Smooth muscle cell (in vitro differentiated cells): ENCODE measurements around the gene GMEB1. TPM values are rescaled to one million over a fixed set of nuclear protein-coding genes. Genes with fewer than 3 reads are reported as not detected.
"Not testable (repeated sequence)": the region's sequence is repeated elsewhere in the genome, so short reads cannot be mapped to it uniquely, and the experiment has no call there.

Source experiments
- DNase-seq: peaks from one replicate; lab custom pipeline; 2025; ENCODE audit not compliant: unreplicated experiment; lab: John Stamatoyannopoulos, UW
- H2AFZ ChIP-seq: fragments of 200-600 bp; sonication (generic); 2 replicates; pipeline ENCODE4 v1.6.0; 2016; ENCODE audit warnings: antibody characterized with exemption, low read depth, mild to moderate bottlenecking
- H3F3A ChIP-seq: fragments of 200-600 bp; sonication (generic); 2 replicates; pipeline ENCODE4 v1.6.0; 2017; ENCODE audit warnings: antibody characterized with exemption, low read depth
- H3K27ac ChIP-seq: fragments of 200-600 bp; sonication (generic); 2 replicates; pipeline ENCODE4 v1.5.1; 2016; ENCODE audit warnings: low read depth, mild to moderate bottlenecking
- H3K27me3 ChIP-seq: fragments of 200-600 bp; sonication (generic); 2 replicates; pipeline ENCODE4 v1.6.1; 2016; ENCODE audit warnings: low read depth, mild to moderate bottlenecking
- H3K36me3 ChIP-seq: fragments of 200-600 bp; sonication (generic); 2 replicates; pipeline ENCODE4 v1.5.1; 2016; ENCODE audit warnings: low read depth
- H3K4me1 ChIP-seq: fragments of 200-600 bp; sonication (generic); 2 replicates; pipeline ENCODE4 v1.5.1; 2016; ENCODE audit warnings: low read depth
- H3K4me2 ChIP-seq: fragments of 200-600 bp; sonication (generic); 2 replicates; pipeline ENCODE4 v1.6.0; 2016; ENCODE audit warnings: mild to moderate bottlenecking
- H3K4me3 ChIP-seq: fragments of 200-600 bp; sonication (generic); 2 replicates; pipeline ENCODE4 v1.5.1; 2016; ENCODE audit warnings: mild to moderate bottlenecking
- H3K79me2 ChIP-seq: fragments of 200-600 bp; sonication (generic); 2 replicates; pipeline ENCODE4 v1.6.0; 2016; ENCODE audit warnings: low read depth, mild to moderate bottlenecking
- H3K9ac ChIP-seq: fragments of 200-600 bp; sonication (generic); 2 replicates; pipeline ENCODE4 v1.6.0; 2016; ENCODE audit warnings: low read depth
- H3K9me3 ChIP-seq: fragments of 200-600 bp; sonication (generic); replicated peaks from 2 replicates; pipeline ENCODE4 v1.5.1; 2016; ENCODE audit warnings: low read depth
- H4K20me1 ChIP-seq: fragments of 200-600 bp; sonication (generic); 2 replicates; pipeline ENCODE4 v1.6.0; 2016; ENCODE audit warnings: low read depth
- WGBS: methylation state at CpG from one replicate; pipeline ENCODE4 v1.1.7; 2016; ENCODE audit warnings: low lambda C conversion rate; 5-methylcytosine and 5-hydroxymethylcytosine counted together
- polyA plus RNA-seq: library from polyadenylated mRNA; unstranded; fragments of >200 nt; fragmentation: Nextera tagmentation; extraction: Ambion mirVana; gene quantifications from 2 replicates; pipeline ENCODE4 v1.2.1, GENCODE V29; 2016
- total RNA-seq: library from RNA; depleted of rRNA; stranded (reverse); fragments of >200 nt; gene quantifications from 2 replicates; pipeline ENCODE4 v1.2.3, GENCODE V29; 2014
- TF ChIP-seq, protein P1 (sequence below): fragments of 200-600 bp; sonication (generic); IDR thresholded peaks from 2 replicates; pipeline ENCODE4 v1.5.1; 2017; ENCODE audit warnings: borderline replicate concordance, mild to moderate bottlenecking, antibody characterized with exemption; ENCODE audit not compliant: insufficient read depth, poor library complexity, severe bottlenecking

The GMEB1 gene
- total and polyA plus RNA-seq, 2 experiments from 2014 or later, result 13.0 to 16.3 TPM

DNA sequence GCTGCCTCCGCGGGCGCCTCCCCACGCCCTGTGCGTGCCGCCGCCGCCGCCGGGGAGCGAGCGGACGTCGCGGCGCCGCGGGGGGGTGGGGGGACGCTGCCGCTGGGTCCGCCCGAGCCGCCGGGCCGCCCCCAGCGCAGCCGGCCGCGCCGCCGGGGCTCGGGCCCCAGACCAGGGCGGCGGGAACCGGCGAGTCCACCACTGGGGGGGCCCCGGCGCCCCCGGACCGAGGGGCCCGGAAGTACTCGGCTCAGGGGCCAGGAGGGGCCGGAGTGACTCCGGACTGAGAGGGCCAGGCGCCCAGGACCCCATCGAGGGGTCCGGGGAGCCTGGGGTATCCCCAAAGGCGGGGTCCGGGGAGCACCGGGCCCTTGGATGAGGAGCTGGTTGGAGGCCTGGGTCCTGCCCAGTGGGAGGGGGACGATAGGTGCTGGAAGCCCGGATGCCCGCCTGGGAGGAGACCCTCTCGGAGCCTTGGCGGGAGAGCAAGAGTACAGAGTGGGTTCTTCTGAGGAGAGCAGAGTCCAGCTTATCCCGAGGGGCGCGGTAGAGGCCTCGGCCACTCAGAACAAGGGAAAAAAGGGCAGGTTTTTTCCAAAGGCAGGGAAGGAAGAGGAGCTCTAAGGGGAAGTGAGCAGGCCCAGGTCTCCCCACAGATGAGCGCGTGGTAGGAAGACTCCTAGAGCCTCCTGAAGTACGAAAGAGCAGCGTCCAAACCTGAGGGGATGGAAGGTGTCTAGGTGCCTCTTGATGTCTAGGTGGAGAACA lies 556 bp downstream of the GMEB1 start:
- H3F3A ChIP-seq, result peaks cover 12% of the 10 kb centered on the region
- peak overlapping the region; percentile 98 for H3K27ac ChIP-seq
- peak overlapping the region; percentile 98 for H3K9ac ChIP-seq
- H2AFZ ChIP-seq, result peak overlapping the region; percentile 95
- H3K4me3 ChIP-seq, result peak overlapping the region; percentile 96
- no peaks in the 10 kb centered on the region for H3K9me3 ChIP-seq
- peak overlapping the region; percentile 100 for H3K4me2 ChIP-seq
- H4K20me1 ChIP-seq, result peaks cover 6% of the 10 kb centered on the region
- DNase-seq, result peak; percentile 20
- WGBS, result 3% methylated on average over 31 of the region's 63 CpGs
- H3K36me3 ChIP-seq, result no peaks in the 10 kb centered on the region
- TF ChIP-seq, protein P1, sequence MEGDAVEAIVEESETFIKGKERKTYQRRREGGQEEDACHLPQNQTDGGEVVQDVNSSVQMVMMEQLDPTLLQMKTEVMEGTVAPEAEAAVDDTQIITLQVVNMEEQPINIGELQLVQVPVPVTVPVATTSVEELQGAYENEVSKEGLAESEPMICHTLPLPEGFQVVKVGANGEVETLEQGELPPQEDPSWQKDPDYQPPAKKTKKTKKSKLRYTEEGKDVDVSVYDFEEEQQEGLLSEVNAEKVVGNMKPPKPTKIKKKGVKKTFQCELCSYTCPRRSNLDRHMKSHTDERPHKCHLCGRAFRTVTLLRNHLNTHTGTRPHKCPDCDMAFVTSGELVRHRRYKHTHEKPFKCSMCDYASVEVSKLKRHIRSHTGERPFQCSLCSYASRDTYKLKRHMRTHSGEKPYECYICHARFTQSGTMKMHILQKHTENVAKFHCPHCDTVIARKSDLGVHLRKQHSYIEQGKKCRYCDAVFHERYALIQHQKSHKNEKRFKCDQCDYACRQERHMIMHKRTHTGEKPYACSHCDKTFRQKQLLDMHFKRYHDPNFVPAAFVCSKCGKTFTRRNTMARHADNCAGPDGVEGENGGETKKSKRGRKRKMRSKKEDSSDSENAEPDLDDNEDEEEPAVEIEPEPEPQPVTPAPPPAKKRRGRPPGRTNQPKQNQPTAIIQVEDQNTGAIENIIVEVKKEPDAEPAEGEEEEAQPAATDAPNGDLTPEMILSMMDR, result no peak
- no peaks in the 10 kb centered on the region for H3K27me3 ChIP-seq
- peaks cover 18% of the 10 kb centered on the region for H3K4me1 ChIP-seq
- H3K79me2 ChIP-seq, result peaks cover 48% of the 10 kb centered on the region

DNA sequence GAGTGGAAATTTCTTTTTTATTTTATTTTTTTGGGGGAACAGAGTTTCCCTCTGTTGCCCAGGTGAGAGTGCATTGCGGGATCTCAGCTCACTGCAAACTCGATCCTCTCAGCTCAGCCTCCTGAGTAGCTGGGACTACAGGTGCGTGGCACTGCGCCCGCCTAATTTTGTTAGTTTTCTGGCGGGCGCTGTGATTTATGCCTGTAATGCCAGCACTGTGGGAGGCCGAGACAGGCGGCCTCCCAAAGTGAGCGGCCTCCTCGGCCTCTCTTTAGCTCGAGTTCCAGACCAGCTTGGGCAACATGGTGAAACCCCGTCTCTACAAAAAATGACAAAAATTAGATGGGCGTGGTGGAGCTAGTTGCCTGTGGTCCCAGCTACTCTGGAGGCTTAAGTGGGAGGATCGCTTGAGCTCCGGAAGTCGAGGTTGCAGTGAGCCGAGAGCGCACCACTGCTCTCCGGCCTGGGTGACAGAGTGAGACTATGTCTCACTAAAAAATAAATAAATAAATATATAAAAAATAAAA lies 2.7 kb downstream of the GMEB1 start:
- Histone ChIP-seq H3K4me2 (no peak overlapping the region), H4K20me1 (peaks cover 12% of the 10 kb centered on the region), H3K27ac (no peak overlapping the region), H3K27me3 (no peaks in the 10 kb centered on the region), H2AFZ (no peak overlapping the region), H3F3A (peaks cover 12% of the 10 kb centered on the region), H3K9me3 (no peaks in the 10 kb centered on the region), H3K4me1 (peaks cover 18% of the 10 kb centered on the region), H3K4me3 (no peak overlapping the region), H3K36me3 (no peaks in the 10 kb centered on the region), H3K79me2 (peaks cover 59% of the 10 kb centered on the region), H3K9ac (no peak overlapping the region)
- WGBS, result 96% methylated on average over 20 of the region's 20 CpGs
- no peak for DNase-seq
- TF ChIP-seq, protein P1, result no peak

DNA sequence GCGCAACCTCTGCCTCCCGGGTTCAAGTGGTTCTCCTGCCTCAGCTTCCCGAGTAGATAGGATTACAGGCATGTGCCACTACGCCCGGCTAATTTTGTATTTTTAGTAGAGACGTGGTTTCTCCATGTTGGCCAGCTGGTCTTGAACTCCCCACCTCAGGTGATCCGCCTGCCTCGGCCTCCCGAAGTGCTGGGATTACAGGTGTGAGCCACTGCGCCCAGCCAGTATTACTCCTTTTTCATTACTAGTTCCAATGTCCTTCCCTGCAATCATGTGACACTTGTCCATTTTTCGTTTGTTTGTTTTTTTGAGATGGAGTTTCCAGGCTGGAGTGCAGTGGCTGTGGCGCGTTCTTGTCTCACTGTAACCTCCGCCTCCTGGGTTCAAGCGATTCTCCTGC lies 4.4 kb downstream of the GMEB1 start:
- Histone ChIP-seq H3K79me2 (peaks cover 76% of the 10 kb centered on the region), H3F3A (peaks cover 12% of the 10 kb centered on the region), H4K20me1 (peaks cover 22% of the 10 kb centered on the region), H3K4me1 (peaks cover 15% of the 10 kb centered on the region)
- not testable (repeated sequence) for H2AFZ ChIP-seq, H3K9ac ChIP-seq, H3K4me3 ChIP-seq, H3K27ac ChIP-seq, H3K4me2 ChIP-seq, H3K27me3 ChIP-seq, DNase-seq, H3K9me3 ChIP-seq, H3K36me3 ChIP-seq
- WGBS, result over 99% methylated on average over 15 of the region's 15 CpGs

DNA sequence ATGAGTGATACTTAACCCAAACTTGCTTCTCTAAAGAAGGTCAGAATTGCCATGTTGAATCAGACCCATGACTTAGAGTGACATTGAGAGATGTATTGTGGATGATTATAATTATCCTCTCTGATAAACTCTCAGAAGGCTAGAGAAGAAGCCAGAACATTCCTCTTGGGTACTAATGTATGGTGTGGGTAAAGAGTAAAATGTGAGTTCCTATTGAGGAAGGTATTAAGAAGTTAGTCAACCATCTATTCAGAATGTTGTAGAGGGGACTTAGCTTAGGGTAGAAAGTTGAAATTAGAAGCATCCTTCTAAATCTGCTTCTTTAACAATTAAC lies 7.3 kb downstream of the GMEB1 start:
- Histone ChIP-seq H3K27ac (peak overlapping the region; percentile 42), H3K27me3 (no peaks in the 10 kb centered on the region), H3K4me2 (no peak overlapping the region), H2AFZ (no peak overlapping the region), H3K9me3 (no peaks in the 10 kb centered on the region), H4K20me1 (peaks cover 37% of the 10 kb centered on the region), H3K36me3 (no peaks in the 10 kb centered on the region), H3K79me2 (peaks cover 62% of the 10 kb centered on the region), H3K4me3 (no peak overlapping the region), H3F3A (no peaks in the 10 kb centered on the region), H3K9ac (no peak overlapping the region), H3K4me1 (no peaks in the 10 kb centered on the region)
- TF ChIP-seq, protein P1, result no peak
- no peak for DNase-seq
